IMR-90 (cell line): ENCODE results near the gene CLSTN1. TPM values are rescaled to one million over a fixed set of nuclear protein-coding genes. Genes with fewer than 3 reads are reported as not detected.

Source experiments
- ATAC-seq: fragments of 200-7000 bp; cut with Tn5 transposase; 2 replicates; pipeline ENCODE4 v1.9.1; 2020; ENCODE audit warnings: low read depth, mild to moderate bottlenecking, moderate library complexity
- BruUV-seq: library from RNA; stranded (reverse); fragments of 400-500 nt; replicated peaks from 2 replicates; lab custom pipeline; 2021; lab: Mats Ljungman, UMichigan
- CTCF ChIA-PET: fragments of 300-600 bp; formaldehyde crosslinking; extraction: SDS; loops from one replicate; lab custom pipeline; 2021; ENCODE audit warnings: antibody characterized with exemption; lab: Yijun Ruan, JAX
- POLR2A ChIA-PET: fragments of 300-600 bp; sonication (Branson Sonifier 250); formaldehyde crosslinking; loops from one replicate; lab custom pipeline; 2022; ENCODE audit warnings: antibody characterized with exemption; ENCODE audit not compliant: unreplicated experiment; lab: Charles Lee
- DNase-seq: peaks from one replicate; pipeline ENCODE4 v3.0.0; 2013
- H2AFZ ChIP-seq: replicated peaks from 2 replicates; pipeline ENCODE3; 2013; ENCODE audit warnings: low read length, mild to moderate bottlenecking; ENCODE audit not compliant: poor library complexity
- H2AK5ac ChIP-seq: 2 replicates; pipeline ENCODE4 v1.6.1; 2013; ENCODE audit warnings: low read depth, low read length, inconsistent platforms
- H2AK9ac ChIP-seq: replicated peaks from 2 replicates; pipeline ENCODE3; 2013; ENCODE audit warnings: mild to moderate bottlenecking, low read depth, low read length, moderate library complexity; ENCODE audit not compliant: poor library complexity
- H2BK120ac ChIP-seq: 2 replicates; pipeline ENCODE4 v1.6.1; 2013; ENCODE audit warnings: low read depth, low read length, inconsistent platforms
- H2BK15ac ChIP-seq: 3 replicates; pipeline ENCODE4 v1.6.1; 2013; ENCODE audit warnings: low read depth, low read length, inconsistent platforms
- H2BK20ac ChIP-seq: 2 replicates; pipeline ENCODE4 v1.6.1; 2013; ENCODE audit warnings: low read depth, mild to moderate bottlenecking, inconsistent platforms, low read length, moderate library complexity
- H2BK5ac ChIP-seq: 2 replicates; pipeline ENCODE4 v1.6.1; 2013; ENCODE audit warnings: mild to moderate bottlenecking, low read depth, low read length, inconsistent platforms; ENCODE audit not compliant: poor library complexity, severe bottlenecking
- H3K14ac ChIP-seq: replicated peaks from 2 replicates; pipeline ENCODE4 v1.6.1; 2013; ENCODE audit warnings: low read depth, low read length, inconsistent platforms
- H3K18ac ChIP-seq: 2 replicates; pipeline ENCODE4 v1.6.1; 2013; ENCODE audit warnings: low read depth, low read length, control low read depth
- H3K23ac ChIP-seq: 2 replicates; pipeline ENCODE4 v1.6.1; 2013; ENCODE audit warnings: low read depth, low read length, inconsistent platforms
- H3K27ac ChIP-seq: 2 replicates; pipeline ENCODE4 v1.5.1; 2013; ENCODE audit warnings: mild to moderate bottlenecking, control low read depth, low read length; ENCODE audit not compliant: insufficient read depth
- H3K27me3 ChIP-seq: 2 replicates; pipeline ENCODE4 v1.6.1; 2013; ENCODE audit warnings: low read length; ENCODE audit not compliant: control insufficient read depth, insufficient read depth
- H3K36me3 ChIP-seq: 2 replicates; pipeline ENCODE4 v1.6.1; 2013; ENCODE audit warnings: low read length, mixed read lengths; ENCODE audit not compliant: control insufficient read depth, insufficient read depth
- H3K4ac ChIP-seq: 2 replicates; pipeline ENCODE4 v1.6.1; 2013; ENCODE audit warnings: low read depth, low read length, inconsistent platforms
- H3K4me1 ChIP-seq: 2 replicates; pipeline ENCODE4 v1.6.1; 2013; ENCODE audit warnings: low read length, mixed read lengths; ENCODE audit not compliant: control insufficient read depth, insufficient read depth
- H3K4me2 ChIP-seq: 2 replicates; pipeline ENCODE4 v1.6.1; 2013; ENCODE audit warnings: low read depth, mild to moderate bottlenecking, control low read depth, low read length, moderate library complexity
- H3K4me3 ChIP-seq: 2 replicates; pipeline ENCODE4 v1.5.1; 2013; ENCODE audit warnings: low read depth, mild to moderate bottlenecking, control low read depth, low read length, moderate library complexity; ENCODE audit not compliant: insufficient read depth
- H3K56ac ChIP-seq: 2 replicates; pipeline ENCODE4 v1.6.1; 2013; ENCODE audit warnings: low read length, inconsistent platforms; ENCODE audit not compliant: insufficient read depth; ENCODE audit errors: extremely low read depth
- H3K79me1 ChIP-seq, 2 experiments: 2 replicates each; pipeline ENCODE4 v1.6.1; 2013; ENCODE audit warnings: low read length in 2 of 2, inconsistent platforms in 1 of 2, low read depth in 1 of 2
- H3K9ac ChIP-seq: 2 replicates; pipeline ENCODE4 v1.6.1; 2013; ENCODE audit warnings: low read depth, low read length, control low read depth
- H3K9me1 ChIP-seq: 2 replicates; pipeline ENCODE4 v1.6.1; 2013; ENCODE audit warnings: low read length, inconsistent platforms; ENCODE audit not compliant: insufficient read depth
- H3K9me3 ChIP-seq: 2 replicates; pipeline ENCODE4 v1.6.1; 2013; ENCODE audit warnings: low read length; ENCODE audit not compliant: control insufficient read depth, insufficient read depth
- H4K20me1 ChIP-seq: 2 replicates; pipeline ENCODE4 v1.6.1; 2013; ENCODE audit warnings: low read length, inconsistent platforms; ENCODE audit not compliant: insufficient read depth
- H4K5ac ChIP-seq: 2 replicates; pipeline ENCODE4 v1.6.1; 2013; ENCODE audit warnings: mild to moderate bottlenecking, low read depth, low read length, control low read depth
- H4K8ac ChIP-seq, 2 experiments: 2 replicates each; pipeline ENCODE4 v1.6.1; 2013; ENCODE audit warnings: low read depth in 2 of 2, low read length in 2 of 2, control low read depth in 1 of 2, inconsistent platforms in 1 of 2
- H4K91ac ChIP-seq: 2 replicates; pipeline ENCODE4 v1.6.1; 2013; ENCODE audit warnings: low read depth, low read length, inconsistent platforms; ENCODE audit not compliant: insufficient read depth
- CEBPB ChIP-seq: IDR thresholded peaks from 2 replicates; pipeline ENCODE4 v1.6.1; 2012; ENCODE audit warnings: low read depth, low read length, improper control_type of control experiment
- CHD1 ChIP-seq: IDR thresholded peaks from 2 replicates; pipeline ENCODE4 v1.6.1; 2012; ENCODE audit warnings: low read depth, low read length, improper control_type of control experiment
- WGBS, 2 experiments: methylation state at CpG; one replicate each; pipeline versions ENCODE4 v1.1.5 to v1.1.7; 2013; ENCODE audit warnings: missing lambda C conversion rate in 2 of 2; ENCODE audit not compliant: insufficient read length in 1 of 2; ENCODE audit errors: extremely low coverage in 2 of 2; 5-methylcytosine and 5-hydroxymethylcytosine counted together
- dilution Hi-C: fragments of 300-500 bp; cut with HindIII; formaldehyde crosslinking; loops from one replicate; pipeline ENCODE4 v1.14.3; 2018; ENCODE audit warnings: low sequenced_read_pairs; ENCODE audit not compliant: unreplicated experiment
- in situ Hi-C: fragments of 300-500 bp; cut with MboI; formaldehyde crosslinking; loops from 3 replicates; pipeline ENCODE4 v1.14.3; 2019; ENCODE audit warnings: low sequenced_read_pairs, inconsistent platforms, mixed read lengths
- intact Hi-C: fragments of 100-400 bp; cut with micrococcal nuclease; formaldehyde crosslinking; loops from 2 replicates; pipeline ENCODE4 v1.10.0; 2022
- polyA plus RNA-seq, 3 experiments: library from polyadenylated mRNA; depleted of rRNA; stranded (reverse); fragments of >200 nt; gene quantifications; 2 replicates each; pipeline ENCODE4 v1.2.3, GENCODE V29; 2012; ENCODE audit warnings: low replicate concordance in 1 of 3
- total RNA-seq: library from RNA; depleted of rRNA; stranded (reverse); fragments of >200 nt; gene quantifications from 2 replicates; pipeline ENCODE4 v1.2.3, GENCODE V29; 2012

The CLSTN1 gene
- total and polyA plus RNA-seq, 2 of the 4 experiments (the other 2 are of a cell fraction) = 30.1 to 72.2 TPM

DNA sequence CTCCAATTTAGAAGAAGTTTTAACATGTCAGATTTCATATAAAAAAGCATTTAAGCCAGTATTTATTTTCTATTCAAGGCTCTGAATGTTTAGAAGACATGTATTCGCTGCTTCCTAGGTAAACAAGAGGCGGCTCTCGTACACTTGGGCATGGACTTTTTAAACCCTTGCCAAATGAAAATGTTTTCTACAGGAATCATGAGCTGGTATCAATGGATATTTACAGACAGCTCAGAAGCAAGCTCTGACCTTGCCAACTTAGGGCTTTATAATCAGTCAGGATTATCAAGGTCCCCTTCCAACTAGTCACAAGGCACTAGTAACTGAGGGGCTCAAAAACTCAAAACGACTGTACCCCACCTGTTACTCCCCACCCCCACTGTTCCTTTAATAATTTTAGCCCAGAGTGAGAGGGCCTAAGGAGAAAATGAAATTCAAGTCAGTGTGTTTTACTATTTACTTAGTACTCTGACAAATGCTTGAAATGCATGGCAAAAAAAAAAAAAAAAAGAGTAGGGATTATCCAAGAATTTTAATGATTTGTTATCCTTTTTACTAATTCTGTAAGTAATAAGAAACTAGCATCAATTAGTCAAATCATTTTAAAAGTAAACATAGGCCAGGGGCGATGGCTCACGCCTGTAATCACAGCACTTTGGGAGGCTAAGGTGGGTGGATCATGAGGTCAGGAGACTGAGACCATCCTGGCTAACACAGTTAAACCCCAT lies 12.4 kb downstream of the CLSTN1 start:
- no peak overlapping the region for H3K23ac ChIP-seq
- CTCF ChIA-PET = no interaction called here
- in situ Hi-C loops = no loop called here

More for the DNA sequence above, 12.4 kb downstream of the CLSTN1 start:
- no peak overlapping the region for H2AFZ ChIP-seq
- H3K18ac ChIP-seq = no peak overlapping the region
- H3K9me1 ChIP-seq = peaks cover 22% of the 10 kb centered on the region
- H4K91ac ChIP-seq = no peak overlapping the region
- H2BK5ac ChIP-seq = no peak overlapping the region
- intact Hi-C loops = no loop called here
- H3K14ac ChIP-seq = no peak overlapping the region
- TF ChIP-seq CEBPB (no peak), CHD1 (no peak)
- no TSS peak for BruUV-seq
- no peak overlapping the region for H2AK9ac ChIP-seq
- H3K56ac ChIP-seq = no peak overlapping the region
- peaks cover 9% of the 10 kb centered on the region; the same call in 1 of the 2 replicates for H3K4me1 ChIP-seq
- H4K8ac ChIP-seq = no peak overlapping the region
- H2BK120ac ChIP-seq = no peak overlapping the region
- H3K36me3 ChIP-seq = no peaks in the 10 kb centered on the region; the same call in 1 of the 2 replicates
- no peak overlapping the region for H2BK15ac ChIP-seq
- dilution Hi-C loops = no loop called here
- no peak overlapping the region for H3K27ac ChIP-seq
- DNase-seq (no peak), ATAC-seq (no peak)
- no peak overlapping the region for H2AK5ac ChIP-seq
- no peak overlapping the region for H2BK20ac ChIP-seq
- H3K9ac ChIP-seq = no peak overlapping the region
- H3K27me3 ChIP-seq = no peaks in the 10 kb centered on the region
- POLR2A ChIA-PET = interaction anchor here (0.5 to 0.6 kb wide), 2 partner anchors 26 to 583 kb away, joined by 3 read pairs; no protein-coding TSS in a partner anchor
- no peak overlapping the region for H3K4ac ChIP-seq
- H3K4me2 ChIP-seq = no peak overlapping the region
- 94% methylated on average over 3 of the region's 6 CpGs; no CpG with 5 or more reads in 1 of the 2 experiments for WGBS, 2 experiments
- no peaks in the 10 kb centered on the region for H3K9me3 ChIP-seq
- peaks cover 80% of the 10 kb centered on the region for H4K20me1 ChIP-seq
- H4K5ac ChIP-seq = no peak overlapping the region
- H3K79me1 ChIP-seq = peaks cover 26 to 74% of the 10 kb centered on the region in 2 experiments; a peak in 3 of 4 replicates
- H3K4me3 ChIP-seq = no peak overlapping the region
